ENCODE data around the gene GRIK3.

GRIK3 gene

DNA sequence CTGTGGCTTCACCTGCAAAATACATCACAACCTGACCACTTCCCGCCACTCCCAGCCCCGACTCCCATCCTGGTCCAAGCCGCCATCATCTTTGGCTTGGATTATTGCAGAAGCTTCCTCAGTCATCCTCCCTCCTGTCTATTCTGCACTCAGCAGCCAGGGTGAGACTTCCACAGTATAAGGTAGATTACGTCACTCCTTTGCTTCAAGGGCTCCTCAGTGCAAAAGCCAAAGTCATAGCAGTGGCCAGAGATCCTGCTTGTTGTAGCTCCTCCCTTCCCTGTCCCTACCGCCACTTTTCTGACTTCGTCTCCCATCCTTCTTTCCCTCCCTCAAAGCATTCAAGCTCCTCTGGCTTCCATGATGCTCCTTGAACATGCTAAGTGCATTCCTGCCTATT, 152.8 kb downstream of the GRIK3 start:
- H3K4me1 ChIP-seq (ENCODE audit: insufficient read depth, low read length, poor library complexity, severe bottlenecking): no peaks in the 10 kb centered on the region
- no peak for TF ChIP-seq EZH2phosphoT487 (IDR thresholded peaks at IDR 0.05; ENCODE audit: borderline replicate concordance)
- TF ChIP-seq, protein P1, sequence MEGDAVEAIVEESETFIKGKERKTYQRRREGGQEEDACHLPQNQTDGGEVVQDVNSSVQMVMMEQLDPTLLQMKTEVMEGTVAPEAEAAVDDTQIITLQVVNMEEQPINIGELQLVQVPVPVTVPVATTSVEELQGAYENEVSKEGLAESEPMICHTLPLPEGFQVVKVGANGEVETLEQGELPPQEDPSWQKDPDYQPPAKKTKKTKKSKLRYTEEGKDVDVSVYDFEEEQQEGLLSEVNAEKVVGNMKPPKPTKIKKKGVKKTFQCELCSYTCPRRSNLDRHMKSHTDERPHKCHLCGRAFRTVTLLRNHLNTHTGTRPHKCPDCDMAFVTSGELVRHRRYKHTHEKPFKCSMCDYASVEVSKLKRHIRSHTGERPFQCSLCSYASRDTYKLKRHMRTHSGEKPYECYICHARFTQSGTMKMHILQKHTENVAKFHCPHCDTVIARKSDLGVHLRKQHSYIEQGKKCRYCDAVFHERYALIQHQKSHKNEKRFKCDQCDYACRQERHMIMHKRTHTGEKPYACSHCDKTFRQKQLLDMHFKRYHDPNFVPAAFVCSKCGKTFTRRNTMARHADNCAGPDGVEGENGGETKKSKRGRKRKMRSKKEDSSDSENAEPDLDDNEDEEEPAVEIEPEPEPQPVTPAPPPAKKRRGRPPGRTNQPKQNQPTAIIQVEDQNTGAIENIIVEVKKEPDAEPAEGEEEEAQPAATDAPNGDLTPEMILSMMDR (conservative IDR thresholded peaks at IDR 0.05; ENCODE audit: low read length): no peak
- H3K4me3 ChIP-seq (ENCODE audit: low read length, poor library complexity, severe bottlenecking): no peak overlapping the region
- no peaks in the 10 kb centered on the region for H3F3A ChIP-seq (ENCODE audit: low read depth)
- H3K36me3 ChIP-seq (ENCODE audit: insufficient read depth, low read length): no peaks in the 10 kb centered on the region
- no peaks in the 10 kb centered on the region for H3K27me3 ChIP-seq (ENCODE audit: insufficient read depth, low read length, poor library complexity, severe bottlenecking)
- no peaks in the 10 kb centered on the region for H3K79me2 ChIP-seq (ENCODE audit: insufficient read depth, low read length)
- H4K20me1 ChIP-seq (ENCODE audit: insufficient read depth, low read length, poor library complexity, severe bottlenecking): no peaks in the 10 kb centered on the region
- H3K9me2 ChIP-seq (replicated peaks; ENCODE audit: low read depth, low read length): no peaks in the 10 kb centered on the region
- no peak overlapping the region for H3K4me2 ChIP-seq (ENCODE audit: low read depth, low read length, poor library complexity, severe bottlenecking)
- no peaks in the 10 kb centered on the region for H3K9me3 ChIP-seq (ENCODE audit: insufficient read depth, low read depth, low read length)
- H3K9ac ChIP-seq (ENCODE audit: low read depth, low read length, poor library complexity, severe bottlenecking): no peak overlapping the region
- no peak overlapping the region for H2AFZ ChIP-seq (ENCODE audit: low read length)

DNA sequence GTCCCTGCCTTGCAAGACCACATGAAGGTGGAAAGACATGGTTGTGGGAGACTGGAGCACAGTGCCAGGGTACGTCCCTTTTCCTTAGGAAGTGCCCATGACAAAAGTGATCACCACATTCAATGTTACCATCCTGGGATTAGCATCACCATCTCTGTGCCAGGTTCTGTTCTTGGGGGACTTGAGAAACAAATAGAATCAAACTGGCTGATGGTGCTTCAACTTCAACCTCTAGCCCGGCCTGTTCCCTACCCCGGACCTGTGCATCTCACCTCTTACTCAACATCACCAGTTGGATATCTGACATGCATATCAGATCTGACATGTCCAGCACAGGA, 153.3 kb downstream of the GRIK3 start:
- Histone ChIP-seq H3K4me1 (ENCODE audit: insufficient read depth, low read length, poor library complexity, severe bottlenecking) (no peaks in the 10 kb centered on the region), H3K9me2 (replicated peaks; ENCODE audit: low read depth, low read length) (no peaks in the 10 kb centered on the region), H4K20me1 (ENCODE audit: insufficient read depth, low read length, poor library complexity, severe bottlenecking) (no peaks in the 10 kb centered on the region), H3K9me3 (ENCODE audit: insufficient read depth, low read depth, low read length) (no peaks in the 10 kb centered on the region), H3F3A (ENCODE audit: low read depth) (no peaks in the 10 kb centered on the region), H3K36me3 (ENCODE audit: insufficient read depth, low read length) (no peaks in the 10 kb centered on the region), H2AFZ (ENCODE audit: low read length) (no peak overlapping the region), H3K9ac (ENCODE audit: low read depth, low read length, poor library complexity, severe bottlenecking) (no peak overlapping the region), H3K79me2 (ENCODE audit: insufficient read depth, low read length) (no peaks in the 10 kb centered on the region), H3K4me3 (ENCODE audit: low read length, poor library complexity, severe bottlenecking) (no peak overlapping the region), H3K4me2 (ENCODE audit: low read depth, low read length, poor library complexity, severe bottlenecking) (no peak overlapping the region), H3K27me3 (ENCODE audit: insufficient read depth, low read length, poor library complexity, severe bottlenecking) (no peaks in the 10 kb centered on the region)
- TF ChIP-seq EZH2phosphoT487 (IDR thresholded peaks at IDR 0.05; ENCODE audit: borderline replicate concordance): no peak
- TF ChIP-seq, protein P1 (conservative IDR thresholded peaks at IDR 0.05; ENCODE audit: low read length): no peak

DNA sequence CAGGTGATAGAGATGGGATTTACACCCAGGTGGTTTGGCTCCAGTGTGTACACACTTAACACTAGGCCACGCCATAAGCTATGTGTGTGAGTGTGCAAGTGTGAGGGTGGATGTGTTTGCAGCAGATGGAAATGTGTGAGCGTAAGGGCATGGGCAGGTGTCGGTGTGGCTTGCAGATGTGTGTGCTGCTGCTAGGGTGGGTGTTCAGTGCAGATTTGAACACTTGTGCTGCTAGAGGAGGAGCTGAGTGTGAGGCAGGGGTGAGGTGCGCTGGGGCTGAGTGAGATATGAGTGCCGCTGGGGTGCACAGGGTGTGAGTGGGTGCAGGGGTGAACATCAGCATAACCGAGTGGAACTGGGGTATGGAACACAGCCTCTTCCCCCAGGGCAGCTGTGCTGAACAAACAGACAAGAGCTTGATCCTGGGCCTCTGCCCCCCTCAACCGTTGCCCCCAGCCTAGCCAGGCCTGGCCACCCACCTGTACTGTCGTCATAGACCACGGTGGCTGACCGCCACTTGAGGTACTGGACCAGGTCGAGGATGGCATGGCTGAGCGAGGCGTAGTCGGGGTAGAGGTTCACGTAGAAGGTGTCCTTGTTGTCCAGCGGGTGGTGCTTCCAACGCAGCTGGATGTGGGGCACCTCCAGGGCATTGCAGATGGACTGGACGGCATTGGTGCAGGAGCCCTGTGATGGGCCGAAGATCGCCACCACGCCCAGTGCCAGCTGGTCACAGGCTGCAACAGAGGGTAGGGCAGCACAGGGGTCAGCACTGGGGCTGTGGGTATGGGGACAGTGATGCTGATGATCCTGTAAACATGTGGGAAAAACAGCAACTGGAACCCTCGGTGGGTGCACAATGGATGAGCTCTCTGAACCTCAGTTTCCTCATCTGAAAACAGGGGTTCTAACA, 153.9 kb downstream of the GRIK3 start:
- Histone ChIP-seq H3F3A (ENCODE audit: low read depth) (no peaks in the 10 kb centered on the region), H3K27me3 (ENCODE audit: insufficient read depth, low read length, poor library complexity, severe bottlenecking) (no peaks in the 10 kb centered on the region), H3K36me3 (ENCODE audit: insufficient read depth, low read length) (no peaks in the 10 kb centered on the region), H3K9me2 (replicated peaks; ENCODE audit: low read depth, low read length) (no peaks in the 10 kb centered on the region), H3K79me2 (ENCODE audit: insufficient read depth, low read length) (no peaks in the 10 kb centered on the region), H3K4me1 (ENCODE audit: insufficient read depth, low read length, poor library complexity, severe bottlenecking) (no peaks in the 10 kb centered on the region), H3K9me3 (ENCODE audit: insufficient read depth, low read depth, low read length) (no peaks in the 10 kb centered on the region), H3K4me3 (ENCODE audit: low read length, poor library complexity, severe bottlenecking) (no peak overlapping the region), H3K9ac (ENCODE audit: low read depth, low read length, poor library complexity, severe bottlenecking) (no peak overlapping the region), H2AFZ (ENCODE audit: low read length) (no peak overlapping the region), H4K20me1 (ENCODE audit: insufficient read depth, low read length, poor library complexity, severe bottlenecking) (no peaks in the 10 kb centered on the region), H3K4me2 (ENCODE audit: low read depth, low read length, poor library complexity, severe bottlenecking) (no peak overlapping the region)
- TF ChIP-seq EZH2phosphoT487 (IDR thresholded peaks at IDR 0.05; ENCODE audit: borderline replicate concordance): no peak
- TF ChIP-seq, protein P1 (conservative IDR thresholded peaks at IDR 0.05; ENCODE audit: low read length): no peak

All from Loucy (cell line).